IPS DF 6.9 (cell line): ENCODE data around the gene FGF14.

Experiments
- DNase-seq: peaks from one replicate; pipeline ENCODE4 v3.0.0-alpha.2; 2013; ENCODE audit warnings: low read depth, low spot score
- H3K27ac ChIP-seq: one replicate; pipeline ENCODE4 v1.5.1; 2013; ENCODE audit warnings: low read length, control low read depth
- H3K27me3 ChIP-seq: 2 replicates; pipeline ENCODE4 v1.6.1; 2013; ENCODE audit warnings: mild to moderate bottlenecking, low read length; ENCODE audit not compliant: control insufficient read depth, insufficient read depth
- H3K36me3 ChIP-seq: 2 replicates; pipeline ENCODE4 v1.6.1; 2013; ENCODE audit warnings: low read length; ENCODE audit not compliant: control insufficient read depth, insufficient read depth
- H3K4me1 ChIP-seq: 2 replicates; pipeline ENCODE4 v1.6.1; 2013; ENCODE audit warnings: low read length; ENCODE audit not compliant: control insufficient read depth, insufficient read depth
- H3K4me3 ChIP-seq: 2 replicates; pipeline ENCODE4 v1.5.1; 2013; ENCODE audit warnings: mild to moderate bottlenecking, low read length
- H3K9me3 ChIP-seq: 2 replicates; pipeline ENCODE4 v1.6.1; 2013; ENCODE audit warnings: low read length, inconsistent platforms; ENCODE audit not compliant: control insufficient read depth, insufficient read depth
- WGBS: extraction: QIAGEN DNeasy Blood & Tissue Kit; methylation state at CpG from one replicate; pipeline ENCODE4 v1.1.7; 2013; ENCODE audit warnings: mixed read lengths, missing lambda C conversion rate; ENCODE audit not compliant: insufficient read length, insufficient coverage; 5-methylcytosine and 5-hydroxymethylcytosine counted together

Gene FGF14

DNA sequence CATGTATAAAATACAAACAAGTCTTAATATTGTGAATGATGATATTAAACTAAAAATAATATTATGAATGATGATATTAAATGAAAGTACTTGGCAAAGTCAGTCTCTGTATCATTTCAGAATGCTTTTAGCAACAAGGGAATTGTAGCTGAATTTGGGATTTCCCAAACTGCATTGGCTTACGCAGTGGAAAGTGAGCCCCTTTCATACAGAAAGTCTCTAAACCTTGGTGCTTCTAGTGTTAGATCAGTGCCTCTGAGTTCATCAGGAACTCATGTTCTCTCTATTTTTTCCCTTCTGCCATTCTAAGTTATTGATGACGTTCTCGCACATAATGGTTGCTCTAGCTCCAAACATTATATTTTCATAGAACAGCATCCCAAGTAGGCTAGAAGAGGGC is 649.4 kb downstream of the FGF14 start:
- WGBS: no CpG with 5 or more reads among the region's 3 CpGs

DNA sequence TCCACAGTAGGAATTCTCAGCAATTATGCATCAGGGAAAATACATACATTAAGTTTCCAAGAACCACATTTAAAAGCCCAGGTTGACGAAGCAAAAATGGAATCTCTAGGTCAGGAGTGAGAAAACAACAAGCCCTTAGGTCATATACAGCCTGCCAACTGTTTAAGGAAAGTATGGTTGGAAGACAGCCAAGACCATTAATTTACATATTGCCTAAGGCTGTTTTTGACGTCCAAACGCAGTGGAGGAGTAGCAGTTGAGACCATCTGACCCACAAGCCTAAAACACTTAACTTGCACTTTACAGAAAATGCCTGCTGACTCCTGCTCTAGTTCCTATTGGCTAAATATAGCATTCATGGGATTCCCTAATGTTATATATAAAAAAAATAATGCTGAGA is 650.4 kb downstream of the FGF14 start:
- Histone ChIP-seq H3K9me3 (no peaks in the 10 kb centered on the region), H3K27ac (no peak overlapping the region), H3K4me1 (no peaks in the 10 kb centered on the region), H3K36me3 (no peaks in the 10 kb centered on the region), H3K4me3 (no peak overlapping the region), H3K27me3 (no peaks in the 10 kb centered on the region)
- DNase-seq: no peak
- no CpG with 5 or more reads among the region's 3 CpGs for WGBS

More for the DNA sequence above, 649.4 kb downstream of the FGF14 start:
- DNase-seq: no peak
- no peaks in the 10 kb centered on the region for H3K27me3 ChIP-seq
- H3K36me3 ChIP-seq: no peaks in the 10 kb centered on the region
- H3K4me3 ChIP-seq: no peak overlapping the region
- H3K4me1 ChIP-seq: no peaks in the 10 kb centered on the region
- H3K27ac ChIP-seq: no peak overlapping the region
- H3K9me3 ChIP-seq: no peaks in the 10 kb centered on the region

DNA sequence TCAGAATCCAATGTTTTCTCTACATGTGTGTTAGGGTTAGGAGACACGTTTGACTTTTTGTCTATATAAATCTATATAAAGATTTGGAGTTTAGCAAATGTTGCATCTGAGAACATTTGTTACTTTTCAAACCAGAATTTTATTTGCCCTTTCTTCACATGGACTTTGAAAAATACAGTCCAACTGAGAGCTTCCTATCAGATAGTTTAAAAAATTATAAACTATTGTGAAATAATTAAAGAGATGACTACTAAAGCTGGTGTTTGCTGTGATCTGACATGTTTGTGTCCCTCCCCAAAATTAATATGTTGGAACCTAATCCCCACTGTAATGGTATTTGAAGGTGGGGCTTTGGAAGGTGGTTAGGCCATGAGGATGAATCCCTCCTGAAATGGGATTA is 652.3 kb downstream of the FGF14 start:
- Histone ChIP-seq H3K4me3 (no peak overlapping the region), H3K36me3 (no peaks in the 10 kb centered on the region), H3K9me3 (no peaks in the 10 kb centered on the region), H3K4me1 (no peaks in the 10 kb centered on the region), H3K27ac (no peak overlapping the region), H3K27me3 (no peaks in the 10 kb centered on the region)
- WGBS: no CpG with 5 or more reads among the region's 1 CpG
- DNase-seq: no peak

DNA sequence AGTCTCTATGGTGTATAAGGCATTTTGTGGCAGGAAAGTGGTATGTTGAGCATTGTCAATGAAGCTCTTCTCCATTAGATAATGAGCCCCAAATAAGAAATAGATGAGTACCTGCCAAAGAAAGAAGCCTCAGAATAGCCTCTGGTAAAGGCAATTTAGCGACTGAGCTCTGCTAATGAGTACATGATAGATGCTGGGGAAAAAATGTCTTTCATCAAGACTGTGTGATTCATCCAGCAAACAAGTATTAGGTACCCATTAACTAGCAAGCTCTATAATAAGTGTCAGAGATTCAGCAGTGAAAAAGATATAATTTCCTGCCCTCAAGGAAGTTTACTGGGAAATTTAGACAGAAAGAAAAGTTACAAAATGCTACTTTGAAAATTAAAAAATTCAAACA is 654.8 kb downstream of the FGF14 start:
- no peaks in the 10 kb centered on the region for H3K9me3 ChIP-seq
- H3K4me3 ChIP-seq: no peak overlapping the region
- no peak for DNase-seq
- no peaks in the 10 kb centered on the region for H3K4me1 ChIP-seq
- no CpG with 5 or more reads among the region's 1 CpG for WGBS
- H3K27me3 ChIP-seq: no peaks in the 10 kb centered on the region
- H3K36me3 ChIP-seq: no peaks in the 10 kb centered on the region
- no peak overlapping the region for H3K27ac ChIP-seq

DNA sequence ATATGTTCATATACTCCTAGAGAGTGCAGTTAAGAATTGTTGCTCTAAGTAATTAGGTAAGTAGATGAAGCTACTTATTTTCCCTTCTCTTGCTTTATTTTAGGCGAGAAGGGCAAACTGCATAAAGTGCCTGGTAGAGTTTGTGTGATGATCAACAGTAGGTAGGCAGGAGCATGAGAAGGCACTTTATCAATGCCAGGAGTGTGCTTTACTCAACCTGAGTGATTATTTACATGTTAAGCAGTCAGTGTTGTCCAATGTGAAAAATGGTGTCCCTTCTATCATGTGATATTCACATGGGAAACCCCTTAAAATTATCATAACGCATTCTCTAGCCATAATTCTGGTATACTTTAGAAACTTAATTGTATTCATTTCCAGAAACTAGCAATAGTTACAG is 655.3 kb downstream of the FGF14 start:
- no CpG with 5 or more reads among the region's 2 CpGs for WGBS
- H3K4me1 ChIP-seq: no peaks in the 10 kb centered on the region
- H3K27me3 ChIP-seq: no peaks in the 10 kb centered on the region
- no peak for DNase-seq
- H3K27ac ChIP-seq: no peak overlapping the region
- no peaks in the 10 kb centered on the region for H3K36me3 ChIP-seq
- no peak overlapping the region for H3K4me3 ChIP-seq
- no peaks in the 10 kb centered on the region for H3K9me3 ChIP-seq

DNA sequence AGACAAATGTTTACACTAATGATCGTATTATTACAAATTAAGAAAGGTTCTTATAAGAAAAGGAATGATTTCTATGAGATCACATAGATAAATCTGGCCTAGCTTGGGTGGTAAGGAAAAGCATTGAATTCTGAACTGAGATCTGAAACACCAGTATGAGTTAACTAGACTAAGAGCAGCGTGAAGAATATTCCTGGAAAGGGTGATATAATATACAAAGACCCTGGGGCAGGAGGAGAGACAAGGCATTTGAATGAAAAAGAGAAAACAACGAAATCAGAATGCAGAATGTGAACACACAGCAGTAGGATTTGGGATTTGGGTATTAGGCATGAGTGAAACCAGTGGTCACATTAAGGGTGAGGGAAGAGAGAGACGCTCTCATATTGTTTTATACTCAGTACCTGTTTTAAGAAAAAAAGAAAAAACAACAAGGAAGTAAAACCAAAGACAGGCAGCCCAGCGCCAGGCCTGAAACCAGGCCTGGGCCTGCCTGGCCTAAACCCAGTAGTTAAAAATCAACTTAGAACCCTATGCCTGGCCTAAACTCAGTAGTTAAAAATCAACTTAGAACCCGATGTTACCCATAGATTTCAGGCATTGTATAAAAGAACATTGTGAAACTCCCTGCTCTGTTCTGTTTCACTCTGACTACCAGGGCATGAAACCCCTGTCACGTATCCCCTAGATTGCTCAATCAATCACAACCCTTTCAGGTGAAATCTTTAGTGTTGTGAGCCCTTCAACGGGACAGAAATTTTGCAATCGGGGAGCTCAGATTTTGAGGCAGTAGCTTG is 662.3 kb downstream of the FGF14 start:
- DNase-seq: no peak
- no peaks in the 10 kb centered on the region for H3K9me3 ChIP-seq
- H3K4me3 ChIP-seq: no peak overlapping the region
- no CpG with 5 or more reads among the region's 9 CpGs for WGBS
- no peak overlapping the region for H3K27ac ChIP-seq
- no peaks in the 10 kb centered on the region for H3K27me3 ChIP-seq
- no peaks in the 10 kb centered on the region for H3K4me1 ChIP-seq
- H3K36me3 ChIP-seq: no peaks in the 10 kb centered on the region

DNA sequence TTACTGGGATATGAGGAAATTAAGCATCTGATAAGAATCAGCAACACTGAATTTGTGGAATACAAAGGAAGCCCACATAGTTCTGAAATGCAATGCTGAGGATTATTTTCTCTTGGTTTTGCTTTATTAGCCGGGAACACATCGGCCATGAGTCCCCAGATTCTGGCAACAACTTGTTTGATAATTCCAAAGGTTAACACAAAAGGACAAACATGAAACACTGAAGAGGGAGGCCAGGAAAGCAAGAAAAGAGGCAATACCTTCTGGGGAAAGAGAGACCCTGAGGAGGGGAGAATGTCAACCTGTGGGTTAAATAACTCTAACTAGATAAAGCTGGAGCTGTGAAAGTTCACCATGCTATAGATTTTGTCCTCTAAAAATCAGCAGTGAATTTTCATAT is 663.5 kb downstream of the FGF14 start:
- Histone ChIP-seq H3K27ac (no peak overlapping the region), H3K36me3 (no peaks in the 10 kb centered on the region), H3K27me3 (no peaks in the 10 kb centered on the region), H3K4me1 (no peaks in the 10 kb centered on the region), H3K4me3 (no peak overlapping the region), H3K9me3 (no peaks in the 10 kb centered on the region)
- DNase-seq: no peak
- no CpG with 5 or more reads among the region's 2 CpGs for WGBS

DNA sequence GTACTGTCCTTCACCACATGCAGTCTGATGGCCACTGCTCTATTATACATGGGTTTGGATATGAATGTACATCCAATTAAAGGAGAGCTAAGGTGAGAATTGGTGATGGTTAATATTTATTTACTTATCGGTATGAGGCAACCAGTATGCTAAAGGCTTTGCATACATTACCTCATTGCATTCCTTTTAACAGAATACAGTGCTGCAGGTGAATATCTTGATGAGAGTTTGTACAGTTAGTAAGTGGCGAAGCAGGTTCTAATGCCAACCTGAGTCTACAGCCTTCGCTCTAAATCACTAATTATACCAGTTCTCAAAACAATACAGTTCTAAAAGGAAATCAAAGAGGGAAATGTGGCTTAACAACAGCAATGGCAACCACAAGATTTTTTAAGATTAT is 665.3 kb downstream of the FGF14 start:
- no peak for DNase-seq
- WGBS: no CpG with 5 or more reads among the region's 3 CpGs

DNA sequence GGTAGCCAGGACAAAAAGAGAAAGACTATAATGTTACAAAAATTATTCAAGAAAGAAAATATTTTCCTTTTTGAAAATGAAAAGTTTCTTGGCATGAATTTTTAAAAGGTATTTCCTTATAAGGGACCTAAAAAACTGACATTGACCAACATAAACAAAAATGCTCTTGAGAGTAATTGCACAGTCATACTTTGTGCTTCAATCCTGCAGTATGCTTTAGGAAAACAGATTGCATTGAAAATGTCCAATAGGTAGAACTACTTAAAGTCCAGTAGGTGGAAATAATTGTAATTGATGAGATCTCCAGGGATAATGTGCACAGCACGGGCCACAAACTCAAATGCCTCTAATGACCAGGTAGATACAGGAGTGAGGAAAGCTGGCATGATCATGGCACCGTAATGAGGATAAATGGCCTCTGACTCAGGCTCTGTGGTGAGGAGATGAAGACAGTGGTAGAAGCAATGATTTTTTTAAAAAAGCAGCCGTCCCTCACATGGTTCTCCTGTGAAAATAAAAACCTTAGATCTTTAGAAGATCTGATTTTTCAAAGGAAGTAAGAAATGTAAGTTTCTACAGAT is 671.3 kb downstream of the FGF14 start:
- Histone ChIP-seq H3K9me3 (no peaks in the 10 kb centered on the region), H3K27me3 (no peaks in the 10 kb centered on the region), H3K36me3 (no peaks in the 10 kb centered on the region), H3K4me1 (no peaks in the 10 kb centered on the region), H3K4me3 (no peak overlapping the region), H3K27ac (no peak overlapping the region)
- no CpG with 5 or more reads among the region's 3 CpGs for WGBS
- DNase-seq: no peak

More for the DNA sequence above, 665.3 kb downstream of the FGF14 start:
- Histone ChIP-seq H3K36me3 (no peaks in the 10 kb centered on the region), H3K4me3 (no peak overlapping the region), H3K9me3 (no peaks in the 10 kb centered on the region), H3K27me3 (no peaks in the 10 kb centered on the region), H3K4me1 (no peaks in the 10 kb centered on the region), H3K27ac (no peak overlapping the region)

DNA sequence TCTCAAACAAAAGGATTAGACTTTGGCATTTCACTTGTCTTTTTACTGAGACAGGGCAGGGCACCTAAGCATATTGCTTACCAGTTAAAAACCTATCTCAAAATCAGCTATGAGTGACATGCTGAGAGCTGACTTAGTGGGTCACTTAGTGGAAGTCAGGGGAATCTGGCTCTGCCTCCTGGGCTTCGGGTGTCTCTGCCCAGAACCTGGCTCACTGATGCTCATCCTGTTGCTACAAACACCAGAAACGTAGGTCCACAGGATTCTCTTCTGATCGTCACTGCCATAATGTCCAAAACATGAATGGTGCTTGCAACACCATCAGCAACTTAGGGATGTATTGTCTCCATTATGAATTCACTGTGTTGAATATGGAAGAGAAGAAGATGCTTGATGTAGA is 673.2 kb downstream of the FGF14 start:
- no peaks in the 10 kb centered on the region for H3K4me1 ChIP-seq
- no peak overlapping the region for H3K4me3 ChIP-seq
- no peak overlapping the region for H3K27ac ChIP-seq
- H3K9me3 ChIP-seq: no peaks in the 10 kb centered on the region
- no peaks in the 10 kb centered on the region for H3K27me3 ChIP-seq
- no peaks in the 10 kb centered on the region for H3K36me3 ChIP-seq
- no peak for DNase-seq
- no CpG with 5 or more reads among the region's 3 CpGs for WGBS

DNA sequence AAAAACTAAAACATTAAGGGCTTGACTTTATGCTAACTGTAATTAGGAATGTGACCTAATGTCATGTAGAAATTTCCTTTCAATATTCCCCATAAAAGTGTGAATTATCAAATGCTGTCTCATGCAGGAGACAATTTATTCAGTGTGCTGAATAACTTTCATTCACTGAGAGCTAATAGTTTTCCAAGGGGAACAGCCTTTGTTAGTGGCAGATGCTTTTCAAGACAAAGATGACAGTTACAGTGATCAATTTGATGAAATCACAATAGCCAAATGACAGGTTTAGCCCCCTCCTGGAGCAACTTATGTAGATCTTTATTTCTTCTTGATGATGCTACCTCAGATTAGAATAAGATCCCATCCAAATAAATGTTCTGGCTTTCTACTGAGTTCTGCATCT is 673.8 kb downstream of the FGF14 start:
- no peak overlapping the region for H3K27ac ChIP-seq
- H3K4me1 ChIP-seq: no peaks in the 10 kb centered on the region
- H3K27me3 ChIP-seq: no peaks in the 10 kb centered on the region
- no peak overlapping the region for H3K4me3 ChIP-seq
- no peak for DNase-seq
- H3K36me3 ChIP-seq: no peaks in the 10 kb centered on the region
- H3K9me3 ChIP-seq: no peaks in the 10 kb centered on the region
